ENCODE data around the gene CDHR2.

GRCh38 chr5:176629317-176629852 lies 80.2 kb downstream of the CDHR2 start:
- no peak for TF ChIP-seq REST (IDR thresholded peaks at IDR 0.05; ENCODE audit: insufficient replicate concordance, low read depth)
- TF ChIP-seq, protein P1, sequence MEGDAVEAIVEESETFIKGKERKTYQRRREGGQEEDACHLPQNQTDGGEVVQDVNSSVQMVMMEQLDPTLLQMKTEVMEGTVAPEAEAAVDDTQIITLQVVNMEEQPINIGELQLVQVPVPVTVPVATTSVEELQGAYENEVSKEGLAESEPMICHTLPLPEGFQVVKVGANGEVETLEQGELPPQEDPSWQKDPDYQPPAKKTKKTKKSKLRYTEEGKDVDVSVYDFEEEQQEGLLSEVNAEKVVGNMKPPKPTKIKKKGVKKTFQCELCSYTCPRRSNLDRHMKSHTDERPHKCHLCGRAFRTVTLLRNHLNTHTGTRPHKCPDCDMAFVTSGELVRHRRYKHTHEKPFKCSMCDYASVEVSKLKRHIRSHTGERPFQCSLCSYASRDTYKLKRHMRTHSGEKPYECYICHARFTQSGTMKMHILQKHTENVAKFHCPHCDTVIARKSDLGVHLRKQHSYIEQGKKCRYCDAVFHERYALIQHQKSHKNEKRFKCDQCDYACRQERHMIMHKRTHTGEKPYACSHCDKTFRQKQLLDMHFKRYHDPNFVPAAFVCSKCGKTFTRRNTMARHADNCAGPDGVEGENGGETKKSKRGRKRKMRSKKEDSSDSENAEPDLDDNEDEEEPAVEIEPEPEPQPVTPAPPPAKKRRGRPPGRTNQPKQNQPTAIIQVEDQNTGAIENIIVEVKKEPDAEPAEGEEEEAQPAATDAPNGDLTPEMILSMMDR (IDR thresholded peaks at IDR 0.05; ENCODE audit: insufficient read depth, low read length) = no peak
- TF ChIP-seq POLR2AphosphoS5 (IDR thresholded peaks at IDR 0.05; ENCODE audit: low read depth) = no peak
- no peak for TF ChIP-seq GABPA (IDR thresholded peaks at IDR 0.05; ENCODE audit: low read depth)
